Activated CD4-positive, alpha-beta T cell treated with anti-CD3 and anti-CD28 coated beads, Interleukin-2, amount 50 U/mL, for 16 hours (primary cell): ENCODE data around the gene SEMA4C.
"Not testable (repeated sequence)": the region's sequence is repeated elsewhere in the genome, so short reads cannot be mapped to it uniquely, and the experiment has no call there.

Experiments
- DNase-seq: peaks from one replicate; pipeline ENCODE4 v3.0.0-alpha.2; 2020

The SEMA4C gene

GRCh38 chr2:96895746-96896651 lies 26.1 kb upstream of the SEMA4C start:
- no peak for DNase-seq

- no peak for DNase-seq
Measured at GRCh38 chr2:96895032-96895745, 25.3 kb upstream of the SEMA4C start.

GRCh38 chr2:96894151-96894531 lies 24.3 kb upstream of the SEMA4C start:
- no peak for DNase-seq

GRCh38 chr2:96893289-96894150 lies 23.6 kb upstream of the SEMA4C start:
- no peak for DNase-seq

- DNase-seq = no peak
Measured at GRCh38 chr2:96891591-96892333, 21.9 kb upstream of the SEMA4C start.

- no peak for DNase-seq
Measured at GRCh38 chr2:96890726-96891385, 21.0 kb upstream of the SEMA4C start.

GRCh38 chr2:96890252-96890651 lies 20.4 kb upstream of the SEMA4C start:
- no peak for DNase-seq

GRCh38 chr2:96889502-96889901 lies 19.6 kb upstream of the SEMA4C start:
- not testable (repeated sequence) for DNase-seq

- no peak for DNase-seq
Measured at GRCh38 chr2:96888072-96889011, 18.5 kb upstream of the SEMA4C start.

GRCh38 chr2:96887493-96888012 lies 17.7 kb upstream of the SEMA4C start:
- DNase-seq = no peak

GRCh38 chr2:96885432-96886347 lies 15.8 kb upstream of the SEMA4C start:
- DNase-seq = no peak

GRCh38 chr2:96884299-96885094 lies 14.6 kb upstream of the SEMA4C start:
- no peak for DNase-seq

- no peak for DNase-seq
Measured at GRCh38 chr2:96883306-96883705, 13.4 kb upstream of the SEMA4C start.

GRCh38 chr2:96882906-96883305 lies 13.0 kb upstream of the SEMA4C start:
- DNase-seq = no peak

- DNase-seq = no peak
Measured at GRCh38 chr2:96882230-96882629, 12.3 kb upstream of the SEMA4C start.

GRCh38 chr2:96881349-96882195 lies 11.7 kb upstream of the SEMA4C start:
- no peak for DNase-seq

- no peak for DNase-seq
Measured at GRCh38 chr2:96880891-96881273, 11.0 kb upstream of the SEMA4C start.
